Large intestine (tissue), 3 donors: ENCODE results near the gene RGS6. TPM values are rescaled to one million over a fixed set of nuclear protein-coding genes. Genes with fewer than 3 reads are reported as not detected.

Source experiments
- DNase-seq, 2 donors: peaks; one replicate each; pipeline versions ENCODE4 v3.0.0 to v3.0.0-alpha.2; 2013
- H3K27ac ChIP-seq: one replicate; pipeline ENCODE4 v1.5.1; 2013; ENCODE audit warnings: low read length
- H3K27me3 ChIP-seq: 2 replicates; pipeline ENCODE4 v1.6.1; 2013; ENCODE audit warnings: low read length; ENCODE audit not compliant: control insufficient read depth, insufficient read depth
- H3K36me3 ChIP-seq: 2 replicates; pipeline ENCODE4 v1.6.1; 2013; ENCODE audit warnings: low read length; ENCODE audit not compliant: control insufficient read depth, insufficient read depth
- H3K4me1 ChIP-seq: one replicate; pipeline ENCODE4 v1.6.1; 2013; ENCODE audit warnings: low read length; ENCODE audit not compliant: control insufficient read depth, insufficient read depth
- H3K4me3 ChIP-seq: one replicate; pipeline ENCODE4 v1.5.1; 2013; ENCODE audit warnings: low read length
- H3K9me3 ChIP-seq: one replicate; pipeline ENCODE4 v1.6.1; 2013; ENCODE audit warnings: mild to moderate bottlenecking, low read depth, low read length, moderate library complexity; ENCODE audit not compliant: control insufficient read depth
- WGBS: methylation state at CpG from one replicate; pipeline ENCODE4 v1.1.5; 2013; ENCODE audit warnings: low lambda C conversion rate; ENCODE audit not compliant: insufficient coverage; 5-methylcytosine and 5-hydroxymethylcytosine counted together
- polyA plus RNA-seq: library from polyadenylated mRNA; unstranded; fragments of 120-200 nt; gene quantifications from one replicate; pipeline ENCODE4 v1.2.1, GENCODE V29; 2013

The RGS6 gene
- polyA plus RNA-seq, 1 donor: 2.7 TPM

- DNase-seq: no peak
- Histone ChIP-seq H3K9me3 (no peaks in the 10 kb centered on the region), H3K4me1 (no peaks in the 10 kb centered on the region), H3K36me3 (no peaks in the 10 kb centered on the region), H3K4me3 (no peak overlapping the region), H3K27ac (no peak overlapping the region), H3K27me3 (no peaks in the 10 kb centered on the region)
- no CpG with 5 or more reads among the region's 2 CpGs for WGBS
These were observed 585.5 kb downstream of the RGS6 start for GRCh38 chr14:72517736-72518135.

GRCh38 chr14:72518809-72519377 is 586.7 kb downstream of the RGS6 start:
- H3K36me3 ChIP-seq: no peaks in the 10 kb centered on the region
- no peak overlapping the region for H3K4me3 ChIP-seq
- DNase-seq: no peak
- no peaks in the 10 kb centered on the region for H3K27me3 ChIP-seq
- no peak overlapping the region for H3K27ac ChIP-seq
- H3K9me3 ChIP-seq: no peaks in the 10 kb centered on the region
- WGBS: no CpG with 5 or more reads among the region's 4 CpGs
- H3K4me1 ChIP-seq: no peaks in the 10 kb centered on the region

GRCh38 chr14:72519543-72519942 is 587.3 kb downstream of the RGS6 start:
- no peaks in the 10 kb centered on the region for H3K4me1 ChIP-seq
- no peaks in the 10 kb centered on the region for H3K36me3 ChIP-seq
- no peak for DNase-seq
- no peaks in the 10 kb centered on the region for H3K9me3 ChIP-seq
- no CpG with 5 or more reads among the region's 4 CpGs for WGBS
- H3K4me3 ChIP-seq: no peak overlapping the region
- H3K27ac ChIP-seq: no peak overlapping the region
- H3K27me3 ChIP-seq: no peaks in the 10 kb centered on the region

- Histone ChIP-seq H3K27me3 (no peaks in the 10 kb centered on the region), H3K27ac (no peak overlapping the region), H3K4me1 (no peaks in the 10 kb centered on the region), H3K4me3 (no peak overlapping the region), H3K36me3 (no peaks in the 10 kb centered on the region), H3K9me3 (no peaks in the 10 kb centered on the region)
- no peak for DNase-seq
- WGBS: 100% methylated on average over 2 of the region's 4 CpGs
These were observed 588.8 kb downstream of the RGS6 start for GRCh38 chr14:72521045-72521444.

- DNase-seq: no peak
- WGBS: 90% methylated on average over 2 of the region's 8 CpGs
- Histone ChIP-seq H3K27me3 (no peaks in the 10 kb centered on the region), H3K4me3 (no peak overlapping the region), H3K4me1 (no peaks in the 10 kb centered on the region), H3K27ac (no peak overlapping the region), H3K9me3 (no peaks in the 10 kb centered on the region), H3K36me3 (no peaks in the 10 kb centered on the region)
These were observed 589.9 kb downstream of the RGS6 start for GRCh38 chr14:72521968-72522741.

- WGBS: no CpG with 5 or more reads among the region's 4 CpGs
- H3K9me3 ChIP-seq: no peaks in the 10 kb centered on the region
These were observed 590.6 kb downstream of the RGS6 start for GRCh38 chr14:72522847-72523246.

GRCh38 chr14:72523424-72524294 is 591.4 kb downstream of the RGS6 start:
- Histone ChIP-seq H3K27me3 (peaks cover 3% of the 10 kb centered on the region), H3K36me3 (no peaks in the 10 kb centered on the region), H3K4me3 (no peak overlapping the region), H3K27ac (no peak overlapping the region), H3K9me3 (no peaks in the 10 kb centered on the region), H3K4me1 (no peaks in the 10 kb centered on the region)
- no peak for DNase-seq
- WGBS: 93% methylated on average over 3 of the region's 5 CpGs

More at GRCh38 chr14:72522847-72523246, 590.6 kb downstream of the RGS6 start:
- no peak for DNase-seq
- H3K27ac ChIP-seq: no peak overlapping the region
- no peak overlapping the region for H3K4me3 ChIP-seq
- no peaks in the 10 kb centered on the region for H3K27me3 ChIP-seq
- no peaks in the 10 kb centered on the region for H3K4me1 ChIP-seq
- no peaks in the 10 kb centered on the region for H3K36me3 ChIP-seq

GRCh38 chr14:72524295-72524629 is 592.0 kb downstream of the RGS6 start:
- no peak for DNase-seq
- no peak overlapping the region for H3K27ac ChIP-seq
- no peaks in the 10 kb centered on the region for H3K4me1 ChIP-seq
- no peaks in the 10 kb centered on the region for H3K36me3 ChIP-seq
- H3K4me3 ChIP-seq: no peak overlapping the region
- H3K27me3 ChIP-seq: peaks cover 6% of the 10 kb centered on the region
- no peaks in the 10 kb centered on the region for H3K9me3 ChIP-seq

GRCh38 chr14:72525087-72525915 is 593.1 kb downstream of the RGS6 start:
- H3K4me3 ChIP-seq: no peak overlapping the region
- no peak for DNase-seq
- 88% methylated on average over 6 of the region's 11 CpGs for WGBS
- H3K27ac ChIP-seq: no peak overlapping the region
- no peaks in the 10 kb centered on the region for H3K4me1 ChIP-seq
- H3K36me3 ChIP-seq: no peaks in the 10 kb centered on the region
- no peaks in the 10 kb centered on the region for H3K9me3 ChIP-seq
- peaks cover 9% of the 10 kb centered on the region for H3K27me3 ChIP-seq

GRCh38 chr14:72527591-72527990 is 595.4 kb downstream of the RGS6 start:
- Histone ChIP-seq H3K36me3 (no peaks in the 10 kb centered on the region), H3K27me3 (peaks cover 9% of the 10 kb centered on the region), H3K4me1 (no peaks in the 10 kb centered on the region), H3K9me3 (no peaks in the 10 kb centered on the region), H3K4me3 (no peak overlapping the region), H3K27ac (no peak overlapping the region)
- no peak for DNase-seq
- no CpG with 5 or more reads among the region's 1 CpG for whole genome bisulfite sequencing
